SHP77 treated with DMSO at 0.1 percent for 48 hours (cell line): Measurements from ENCODE around the gene CR1.
"Not testable (repeated sequence)": the region's sequence is repeated elsewhere in the genome, so short reads cannot be mapped to it uniquely, and the experiment has no call there.

Source experiments
- DNase-seq: peaks from one replicate; lab custom pipeline; 2025; lab: John Stamatoyannopoulos, UW

CR1 gene

DNA sequence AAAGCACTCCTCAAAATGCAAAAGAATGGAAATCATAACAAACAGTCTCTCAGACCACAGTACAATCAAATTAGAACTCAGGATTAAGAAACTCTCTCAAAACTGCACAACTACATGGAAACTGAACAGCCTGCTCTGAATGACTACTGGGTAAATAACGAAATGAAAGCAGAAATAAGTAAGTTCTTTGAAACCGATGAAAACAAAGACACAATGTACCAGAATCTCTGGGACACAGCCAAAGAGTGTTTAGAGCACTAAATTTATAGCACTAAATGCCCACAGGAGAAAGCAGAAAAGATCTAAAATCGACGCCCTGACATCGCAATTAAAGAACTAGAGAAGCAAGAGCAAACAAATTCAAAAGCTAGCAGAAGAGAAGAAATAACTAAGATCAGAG, 95.2 kb downstream of the CR1 start:
- not testable (repeated sequence) for DNase-seq

GRCh38 chr1:207594095-207594494, 98.1 kb downstream of the CR1 start:
- not testable (repeated sequence) for DNase-seq

DNA sequence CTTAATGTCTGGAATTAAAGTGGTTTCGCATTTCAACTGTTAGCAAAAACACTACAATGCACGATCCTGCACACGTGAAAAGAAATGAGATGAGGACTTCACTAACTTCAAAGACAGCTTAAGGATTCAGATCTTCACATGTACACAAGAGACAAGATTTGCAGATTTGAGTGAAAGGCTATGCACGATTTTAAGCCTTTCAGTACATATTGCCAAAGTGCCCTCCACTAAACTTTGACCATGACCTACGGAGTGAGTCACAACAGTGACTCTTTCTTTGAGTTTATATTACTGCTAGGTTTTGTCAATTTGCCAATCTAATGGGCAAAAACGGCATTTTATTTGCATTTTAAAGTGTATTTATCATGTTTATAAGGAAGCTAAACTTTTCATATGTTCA, 107.8 kb downstream of the CR1 start:
- no peak for DNase-seq

DNA sequence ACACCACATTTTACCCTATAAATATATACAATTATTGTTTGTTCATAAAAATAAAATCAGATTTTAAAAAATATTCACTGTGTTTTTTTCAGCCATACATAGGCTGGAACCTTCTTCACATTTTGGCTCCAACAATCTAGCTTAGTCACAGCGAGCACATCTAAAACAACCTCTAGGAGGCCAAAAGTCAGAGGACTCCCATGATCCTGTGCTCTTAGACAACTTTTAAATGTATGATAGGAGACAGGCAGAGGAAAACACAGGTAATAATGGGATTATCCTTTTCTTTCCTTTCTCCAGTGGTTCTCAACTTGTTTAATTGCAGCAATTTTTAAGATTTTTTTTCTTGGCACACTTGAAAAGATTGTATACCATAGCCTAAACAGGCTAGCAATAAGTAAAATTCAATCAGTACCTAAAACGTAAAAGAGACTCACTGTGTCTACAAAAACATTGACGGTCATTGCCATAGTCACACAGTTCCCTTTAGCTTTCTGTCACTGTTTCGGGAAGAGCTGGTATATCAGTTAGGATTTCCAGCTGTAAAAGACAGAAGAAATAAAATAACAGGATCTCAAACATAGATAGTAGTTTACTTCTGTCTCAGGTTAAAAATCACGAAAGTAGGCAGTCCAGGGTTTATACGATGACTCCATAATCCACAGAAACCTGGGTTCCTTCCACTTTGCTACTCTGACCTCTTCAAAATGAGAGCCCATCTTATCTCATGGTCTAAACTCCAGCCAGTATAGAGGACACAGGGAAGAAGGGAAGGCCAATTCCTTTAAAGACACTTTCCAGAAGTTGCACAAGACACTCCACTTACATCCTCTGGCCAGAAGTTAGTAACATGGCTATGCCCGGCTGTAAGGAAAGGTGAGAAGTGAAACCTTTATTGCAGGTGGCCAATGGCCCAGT, 109.7 kb downstream of the CR1 start:
- DNase-seq = no peak

DNA sequence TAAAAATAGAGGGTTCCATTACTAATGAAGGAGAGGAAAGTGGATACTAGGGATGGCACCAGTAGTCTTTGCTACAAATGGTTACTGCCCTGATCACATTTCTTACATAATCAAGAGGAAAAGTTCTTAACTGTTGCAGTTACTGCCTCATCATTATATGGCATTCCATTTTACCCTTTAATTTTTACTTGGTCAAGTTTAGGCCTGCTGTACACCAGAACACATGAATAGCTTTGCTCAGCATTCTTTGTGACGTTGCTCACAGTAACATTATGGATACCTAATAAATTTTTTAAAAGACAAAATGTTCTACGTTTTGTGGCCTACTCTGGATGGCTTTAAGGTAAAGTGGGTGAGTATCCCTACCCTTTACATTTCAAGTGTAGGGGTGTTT, 110.4 kb downstream of the CR1 start:
- no peak for DNase-seq

DNA sequence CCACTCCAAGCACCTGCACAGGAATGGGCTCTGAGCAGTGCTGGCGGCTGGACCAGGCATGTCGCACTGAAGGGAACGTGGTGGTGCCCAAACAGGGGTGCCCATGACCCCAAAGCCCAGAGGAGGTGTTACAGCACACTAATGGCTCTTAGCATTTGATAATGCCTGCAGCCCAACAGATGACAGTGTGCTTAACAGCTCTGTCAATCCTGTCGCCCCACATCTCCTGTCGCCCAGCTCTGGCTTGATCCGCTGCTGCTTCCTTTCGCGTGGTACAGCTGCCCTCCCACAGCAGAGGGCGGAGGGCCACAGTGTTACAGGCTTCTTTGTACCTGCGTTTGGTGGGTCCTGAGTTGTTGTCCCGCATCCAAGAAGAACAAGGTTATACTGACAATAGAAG, 116.8 kb downstream of the CR1 start:
- DNase-seq = no peak

DNA sequence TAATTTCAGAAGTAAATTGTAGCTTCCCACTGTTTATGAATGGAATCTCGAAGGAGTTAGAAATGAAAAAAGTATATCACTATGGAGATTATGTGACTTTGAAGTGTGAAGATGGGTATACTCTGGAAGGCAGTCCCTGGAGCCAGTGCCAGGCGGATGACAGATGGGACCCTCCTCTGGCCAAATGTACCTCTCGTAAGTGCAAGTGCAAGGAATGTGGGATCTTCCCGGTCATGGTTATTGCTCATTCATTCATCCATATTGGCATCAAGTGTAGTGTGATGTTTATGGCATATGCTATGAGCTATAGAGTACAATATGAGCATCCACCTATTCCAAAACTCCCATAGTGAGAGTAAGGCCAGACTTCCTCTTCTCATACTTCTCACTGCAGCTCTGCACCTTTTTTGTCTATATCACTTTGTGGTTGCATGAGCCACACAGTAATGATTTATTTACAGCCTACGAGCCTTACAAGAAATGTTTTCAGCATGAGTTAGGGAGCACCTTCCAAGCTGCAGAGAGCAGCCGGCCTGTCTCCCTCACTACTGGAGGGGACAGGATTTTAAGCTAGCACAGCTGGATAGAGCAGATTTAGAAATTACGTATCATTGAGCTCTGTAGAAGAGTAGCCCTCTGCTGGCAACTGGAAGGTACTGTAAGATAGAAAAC, 124.0 kb downstream of the CR1 start:
- no peak for DNase-seq

GRCh38 chr1:207620543-207620893, 124.6 kb downstream of the CR1 start:
- DNase-seq = no peak

- not testable (repeated sequence) for DNase-seq
Observed at GRCh38 chr1:207625504-207626071, 129.6 kb downstream of the CR1 start.

DNA sequence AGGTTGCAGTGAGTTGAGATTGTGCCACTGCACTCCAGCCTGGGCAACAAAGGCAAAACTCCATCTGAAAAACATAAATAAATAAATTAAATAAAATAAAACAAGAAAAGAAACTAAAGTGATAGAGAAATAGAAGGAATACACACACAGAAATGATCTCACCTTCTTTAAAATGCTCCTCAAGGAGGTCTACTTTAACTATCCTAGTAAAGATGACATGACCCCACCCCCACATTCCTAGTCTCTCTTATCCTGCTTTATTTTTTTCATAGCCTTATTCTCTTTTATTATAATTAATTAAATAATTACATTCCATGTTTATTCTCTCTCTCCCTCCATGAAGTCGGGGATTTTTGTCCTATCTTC, 131.0 kb downstream of the CR1 start:
- DNase-seq = no peak

DNA sequence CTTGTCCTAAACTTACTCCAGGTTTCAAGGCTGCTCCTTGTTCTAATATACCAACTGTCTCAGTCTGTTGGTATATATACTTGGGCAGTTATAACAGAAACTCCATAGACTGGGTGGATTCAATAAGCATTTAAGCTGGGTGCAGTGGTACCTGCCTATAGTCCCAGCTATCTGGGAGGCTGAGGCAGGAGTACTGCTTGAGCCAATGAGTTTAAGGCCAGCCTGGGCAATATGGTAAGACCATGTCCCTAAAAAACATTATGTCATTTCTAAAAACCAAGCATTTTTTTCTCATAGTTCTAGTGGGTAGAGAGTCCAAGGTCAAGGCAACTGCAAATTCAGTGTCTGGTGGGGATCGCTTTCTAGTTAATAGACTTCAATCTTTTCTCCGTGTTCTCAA, 131.5 kb downstream of the CR1 start:
- DNase-seq = no peak

DNA sequence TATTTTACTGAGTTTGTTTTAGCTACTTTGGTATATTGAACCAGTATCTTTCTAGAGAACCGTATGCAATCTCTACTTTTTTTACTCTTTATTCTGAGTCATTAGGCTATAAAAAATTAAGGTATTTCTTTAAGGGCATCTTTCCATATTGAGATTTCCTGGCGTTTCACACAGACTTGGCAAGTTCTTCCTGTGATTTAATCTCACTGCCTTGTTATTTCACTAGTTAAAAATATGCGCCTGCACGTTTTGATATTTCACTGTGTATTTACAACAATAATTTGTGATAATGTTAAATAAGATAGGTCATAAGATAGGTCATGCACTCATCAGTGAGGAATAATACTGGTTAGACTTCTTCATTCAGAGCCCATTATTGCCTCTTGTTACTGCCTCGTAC, 132.8 kb downstream of the CR1 start:
- no peak for DNase-seq

DNA sequence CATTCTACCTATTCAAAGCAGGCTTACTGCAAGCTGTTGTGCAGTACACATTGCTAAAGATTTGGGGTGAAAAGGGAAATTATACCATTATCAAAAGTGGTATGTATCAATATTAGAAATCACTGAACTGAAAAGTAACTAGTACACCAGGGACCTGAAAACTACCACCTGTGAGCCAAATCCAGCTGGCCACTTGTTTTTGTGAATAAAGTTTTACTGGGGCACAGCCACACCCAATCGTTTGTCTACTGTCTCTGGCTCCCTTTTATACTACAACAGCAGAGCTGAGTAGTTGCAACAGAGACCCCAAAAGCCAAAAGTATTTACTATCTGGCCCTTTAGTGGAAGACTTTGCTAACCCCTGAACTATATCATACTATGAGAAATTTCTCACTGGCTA, 135.2 kb downstream of the CR1 start:
- DNase-seq = no peak

DNA sequence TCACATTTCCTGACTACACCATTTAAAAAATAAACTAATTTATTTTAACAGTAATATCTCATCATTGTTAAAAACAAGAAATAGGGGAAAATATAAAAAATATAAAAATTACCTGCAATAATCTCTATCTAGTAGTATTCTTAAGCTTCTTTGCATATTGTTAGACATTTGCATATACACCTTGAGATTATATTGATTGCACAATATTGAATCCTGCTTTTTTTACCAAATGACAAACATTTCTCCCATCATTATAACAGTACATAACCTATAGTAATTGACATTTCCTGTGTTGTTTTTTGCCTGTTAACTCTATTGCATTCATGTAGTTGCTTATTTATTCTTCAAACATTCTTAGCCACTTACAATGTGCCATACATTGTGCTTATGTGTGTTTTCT, 137.3 kb downstream of the CR1 start:
- DNase-seq = no peak

GRCh38 chr1:207633699-207634289, 137.8 kb downstream of the CR1 start:
- DNase-seq = not testable (repeated sequence)

DNA sequence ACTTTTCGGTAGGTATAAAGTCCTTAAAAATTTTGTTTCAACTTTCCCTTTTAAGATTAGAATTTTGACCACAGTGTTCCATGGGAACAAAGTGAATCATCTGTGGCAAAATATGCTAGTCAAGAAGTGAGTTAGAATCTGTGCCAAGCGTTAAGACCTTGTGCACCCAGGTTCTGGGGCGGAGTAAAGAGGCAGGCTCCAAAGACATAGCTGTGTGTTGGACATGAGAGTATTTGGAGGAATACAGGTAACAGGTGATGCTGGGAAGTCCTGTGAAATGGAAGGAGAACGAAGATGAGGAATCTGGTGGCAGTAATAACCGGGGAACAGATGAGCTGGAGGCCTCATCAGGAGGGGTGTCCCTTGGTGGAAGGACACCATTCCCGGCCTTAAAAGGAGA, 138.3 kb downstream of the CR1 start:
- not testable (repeated sequence) for DNase-seq

DNA sequence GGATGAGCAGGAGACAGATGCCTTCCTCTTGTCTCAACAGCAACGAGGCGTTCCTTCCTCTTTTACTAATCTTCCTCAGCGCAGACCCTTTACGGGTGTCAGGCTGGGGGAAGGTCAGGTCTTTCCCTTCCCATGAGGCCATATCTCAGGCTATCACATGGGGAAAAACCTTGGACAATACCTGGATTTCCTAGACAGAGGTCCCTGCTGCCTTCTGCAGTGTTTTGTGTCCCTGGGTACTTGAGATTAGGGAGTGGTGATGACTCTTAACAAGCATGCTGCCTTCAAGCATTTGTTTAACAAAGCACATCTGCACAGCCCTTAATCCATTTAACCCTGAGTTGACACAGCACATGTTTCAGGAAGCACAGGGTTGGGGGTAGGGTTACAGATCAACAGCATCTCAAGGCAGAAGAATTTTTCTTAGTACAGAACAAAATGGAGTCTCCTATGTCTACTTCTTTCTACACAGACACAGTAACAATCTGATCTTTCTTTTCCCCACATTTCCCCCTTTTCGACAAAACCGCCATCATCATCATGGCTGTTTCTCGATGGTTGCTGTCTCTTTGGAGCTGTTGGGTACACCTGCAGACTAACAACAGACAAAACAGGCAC, 139.7 kb downstream of the CR1 start:
- not testable (repeated sequence) for DNase-seq

GRCh38 chr1:207638487-207639145, 142.7 kb downstream of the CR1 start:
- not testable (repeated sequence) for DNase-seq

- not testable (repeated sequence) for DNase-seq
Observed at GRCh38 chr1:207639362-207639761, 143.4 kb downstream of the CR1 start.

DNA sequence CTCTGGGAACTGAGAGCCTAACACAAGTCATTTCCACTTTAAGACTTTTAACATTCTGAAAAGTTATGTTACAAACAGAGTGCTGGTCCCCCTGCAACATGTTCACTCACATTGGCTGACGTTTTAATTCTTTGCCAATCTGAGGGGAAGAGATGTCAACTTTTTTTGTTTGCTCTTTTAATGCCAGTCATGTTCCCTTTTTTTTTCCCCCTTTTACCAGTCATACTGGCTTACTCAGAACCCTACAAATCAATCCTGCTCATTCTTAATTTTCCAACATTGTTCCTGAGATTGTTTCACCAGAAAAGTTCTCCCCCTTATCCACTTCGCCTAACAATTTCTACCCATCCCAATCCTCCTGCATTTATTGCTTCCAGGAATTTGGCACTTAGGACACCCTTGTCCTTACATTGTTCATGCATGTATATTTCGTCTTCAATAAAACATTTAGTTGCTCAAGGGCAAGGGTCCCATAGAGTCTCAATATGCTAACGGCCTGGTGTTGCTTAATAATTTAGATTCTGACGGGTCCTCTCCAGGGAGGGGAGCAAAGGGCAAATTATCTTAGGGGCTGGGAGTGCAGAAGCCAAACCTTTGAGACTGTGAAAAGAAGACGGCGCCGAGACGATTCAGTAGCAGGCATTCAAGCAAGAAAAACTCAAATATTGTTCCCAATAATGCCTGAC, 148.4 kb downstream of the CR1 start:
- no peak for DNase-seq
